ENCODE results near the gene C4BPA. TPM values are rescaled to one million over a fixed set of nuclear protein-coding genes. Genes with fewer than 3 reads are reported as not detected.
A peak's percentile ranks its signal among the peaks of the same experiment; 100 is the strongest.

The C4BPA gene
- total RNA-seq, 1 donor from 2014 or later, result not detected

GRCh38 chr1:207077470-207078377 is 26.3 kb upstream of the C4BPA start:
- DNase-seq, result peak; percentile 58

GRCh38 chr1:207078578-207079132 is 25.4 kb upstream of the C4BPA start:
- DNase-seq, result no peak

- DNase-seq, result no peak
Observed at GRCh38 chr1:207079706-207080241, 24.3 kb upstream of the C4BPA start.

GRCh38 chr1:207081088-207081487 is 22.9 kb upstream of the C4BPA start:
- DNase-seq, result no peak

GRCh38 chr1:207081806-207082205 is 22.2 kb upstream of the C4BPA start:
- no peak for DNase-seq

- no peak for DNase-seq
Observed at GRCh38 chr1:207084232-207084631, 19.8 kb upstream of the C4BPA start.

GRCh38 chr1:207084701-207085180 is 19.3 kb upstream of the C4BPA start:
- DNase-seq, result no peak

- DNase-seq, result no peak
Observed at GRCh38 chr1:207085887-207086286, 18.1 kb upstream of the C4BPA start.

GRCh38 chr1:207088161-207088560 is 15.9 kb upstream of the C4BPA start:
- no peak for DNase-seq

- DNase-seq, result no peak
Observed at GRCh38 chr1:207088701-207089626, 15.1 kb upstream of the C4BPA start, which contains the start of gene C4BPB. TSS of gene C4BPB (plus strand) at chr1:207088860. CDS start at chr1:207089532, 672 bp downstream.

GRCh38 chr1:207089627-207090355 is 14.2 kb upstream of the C4BPA start:
- DNase-seq, result no peak

GRCh38 chr1:207091200-207091908 is 12.7 kb upstream of the C4BPA start:
- no peak for DNase-seq

- no peak for DNase-seq
Observed at GRCh38 chr1:207093944-207094343, 10.1 kb upstream of the C4BPA start.

GRCh38 chr1:207097871-207098324 is 6.1 kb upstream of the C4BPA start:
- no peak for DNase-seq

GRCh38 chr1:207101720-207102119 is 2.3 kb upstream of the C4BPA start:
- no peak for DNase-seq

- DNase-seq, result no peak
Observed at GRCh38 chr1:207102146-207102545, 1.9 kb upstream of the C4BPA start.

GRCh38 chr1:207102659-207103058 is 1.4 kb upstream of the C4BPA start:
- DNase-seq, result no peak

GRCh38 chr1:207109004-207109403 is 5.0 kb downstream of the C4BPA start:
- no peak for DNase-seq

GRCh38 chr1:207112616-207113296 is 8.7 kb downstream of the C4BPA start:
- no peak for DNase-seq

GRCh38 chr1:207115269-207115668 is 11.2 kb downstream of the C4BPA start:
- DNase-seq, result no peak

All from occipital lobe (tissue), 2 donors.